Activated naive CD8-positive, alpha-beta T cell (primary cell): Measurements from ENCODE around the gene GGT5.
"Not testable (repeated sequence)": the region's sequence is repeated elsewhere in the genome, so short reads cannot be mapped to it uniquely, and the experiment has no call there.

ENCODE experiments used
- H3K27ac Mint-ChIP-seq: one replicate; pipeline ENCODE4 v1.8.0; 2021; ENCODE audit warnings: mixed read lengths
- H3K27me3 Mint-ChIP-seq: one replicate; pipeline ENCODE4 v1.8.0; 2021; ENCODE audit warnings: mixed read lengths
- H3K36me3 Mint-ChIP-seq: one replicate; pipeline ENCODE4 v1.8.0; 2021; ENCODE audit warnings: mixed read lengths
- H3K4me1 Mint-ChIP-seq: one replicate; pipeline ENCODE4 v1.8.0; 2021; ENCODE audit warnings: low read depth, mixed read lengths
- H3K4me3 Mint-ChIP-seq: one replicate; pipeline ENCODE4 v1.8.0; 2021; ENCODE audit warnings: mild to moderate bottlenecking, mixed read lengths
- H3K9me3 Mint-ChIP-seq: one replicate; pipeline ENCODE4 v1.8.0; 2021; ENCODE audit warnings: low read depth, mixed read lengths

Gene GGT5

GRCh38 chr22:24189249-24190158 lies 55.4 kb downstream of the GGT5 start:
- Mint-ChIP-seq H3K27me3 (no peaks in the 10 kb centered on the region), H3K4me1 (no peaks in the 10 kb centered on the region), H3K36me3 (no peaks in the 10 kb centered on the region), H3K4me3 (no peak overlapping the region), H3K27ac (no peak overlapping the region), H3K9me3 (no peaks in the 10 kb centered on the region)

- no peak overlapping the region for H3K27ac Mint-ChIP-seq
- H3K4me1 Mint-ChIP-seq = no peaks in the 10 kb centered on the region
- H3K4me3 Mint-ChIP-seq = no peak overlapping the region
- H3K36me3 Mint-ChIP-seq = no peaks in the 10 kb centered on the region
- no peaks in the 10 kb centered on the region for H3K27me3 Mint-ChIP-seq
- no peaks in the 10 kb centered on the region for H3K9me3 Mint-ChIP-seq
Observed at GRCh38 chr22:24188705-24189248, 56.1 kb downstream of the GGT5 start.

- no peaks in the 10 kb centered on the region for H3K36me3 Mint-ChIP-seq
- no peak overlapping the region for H3K4me3 Mint-ChIP-seq
- no peak overlapping the region for H3K27ac Mint-ChIP-seq
- no peaks in the 10 kb centered on the region for H3K27me3 Mint-ChIP-seq
- no peaks in the 10 kb centered on the region for H3K9me3 Mint-ChIP-seq
- H3K4me1 Mint-ChIP-seq = no peaks in the 10 kb centered on the region
Observed at GRCh38 chr22:24187731-24188644, 56.9 kb downstream of the GGT5 start.

GRCh38 chr22:24186892-24187670 lies 57.8 kb downstream of the GGT5 start:
- Mint-ChIP-seq H3K4me1 (no peaks in the 10 kb centered on the region), H3K36me3 (no peaks in the 10 kb centered on the region), H3K27ac (no peak overlapping the region), H3K27me3 (no peaks in the 10 kb centered on the region), H3K4me3 (no peak overlapping the region), H3K9me3 (no peaks in the 10 kb centered on the region)

- H3K27ac Mint-ChIP-seq = no peak overlapping the region
- H3K4me1 Mint-ChIP-seq = no peaks in the 10 kb centered on the region
- H3K9me3 Mint-ChIP-seq = no peaks in the 10 kb centered on the region
- no peaks in the 10 kb centered on the region for H3K27me3 Mint-ChIP-seq
- no peak overlapping the region for H3K4me3 Mint-ChIP-seq
- no peaks in the 10 kb centered on the region for H3K36me3 Mint-ChIP-seq
Observed at GRCh38 chr22:24186352-24186740, 58.5 kb downstream of the GGT5 start.

GRCh38 chr22:24185501-24186351 lies 59.2 kb downstream of the GGT5 start:
- Mint-ChIP-seq H3K36me3 (no peaks in the 10 kb centered on the region), H3K4me3 (no peak overlapping the region), H3K9me3 (no peaks in the 10 kb centered on the region), H3K27ac (no peak overlapping the region), H3K27me3 (no peaks in the 10 kb centered on the region), H3K4me1 (no peaks in the 10 kb centered on the region)

GRCh38 chr22:24185001-24185500 lies 59.8 kb downstream of the GGT5 start:
- Mint-ChIP-seq H3K4me3 (no peak overlapping the region), H3K27me3 (no peaks in the 10 kb centered on the region), H3K27ac (no peak overlapping the region), H3K4me1 (no peaks in the 10 kb centered on the region), H3K36me3 (no peaks in the 10 kb centered on the region), H3K9me3 (no peaks in the 10 kb centered on the region)

GRCh38 chr22:24184057-24184798 lies 60.7 kb downstream of the GGT5 start:
- no peaks in the 10 kb centered on the region for H3K4me1 Mint-ChIP-seq
- H3K4me3 Mint-ChIP-seq = no peak overlapping the region
- H3K27me3 Mint-ChIP-seq = no peaks in the 10 kb centered on the region
- no peaks in the 10 kb centered on the region for H3K36me3 Mint-ChIP-seq
- no peak overlapping the region for H3K27ac Mint-ChIP-seq
- no peaks in the 10 kb centered on the region for H3K9me3 Mint-ChIP-seq

- H3K36me3 Mint-ChIP-seq = no peaks in the 10 kb centered on the region
- no peaks in the 10 kb centered on the region for H3K9me3 Mint-ChIP-seq
- H3K4me1 Mint-ChIP-seq = no peaks in the 10 kb centered on the region
- no peak overlapping the region for H3K27ac Mint-ChIP-seq
- H3K27me3 Mint-ChIP-seq = no peaks in the 10 kb centered on the region
- no peak overlapping the region for H3K4me3 Mint-ChIP-seq
Observed at GRCh38 chr22:24183321-24184031, 61.4 kb downstream of the GGT5 start.

- not testable (repeated sequence) for H3K27me3 Mint-ChIP-seq, H3K9me3 Mint-ChIP-seq, H3K27ac Mint-ChIP-seq, H3K36me3 Mint-ChIP-seq, H3K4me3 Mint-ChIP-seq, H3K4me1 Mint-ChIP-seq
Observed at GRCh38 chr22:24182900-24183246, 62.0 kb downstream of the GGT5 start.

GRCh38 chr22:24181996-24182899 lies 62.6 kb downstream of the GGT5 start:
- no peaks in the 10 kb centered on the region for H3K4me1 Mint-ChIP-seq
- no peaks in the 10 kb centered on the region for H3K27me3 Mint-ChIP-seq
- H3K4me3 Mint-ChIP-seq = no peak overlapping the region
- no peak overlapping the region for H3K27ac Mint-ChIP-seq
- H3K9me3 Mint-ChIP-seq = no peaks in the 10 kb centered on the region
- no peaks in the 10 kb centered on the region for H3K36me3 Mint-ChIP-seq
